NCI-H2107 treated with DMSO at 0.1 percent for 48 hours (cell line): ENCODE measurements around the gene ZNF391.
"Not testable (repeated sequence)": the region's sequence is repeated elsewhere in the genome, so short reads cannot be mapped to it uniquely, and the experiment has no call there.

Experiments used
- DNase-seq: peaks from one replicate; lab custom pipeline; 2025; ENCODE audit not compliant: unreplicated experiment; lab: John Stamatoyannopoulos, UW

Gene ZNF391

GRCh38 chr6:27388293-27389197 is at the start of gene ZNF391:
TSS of gene ZNF391 (plus strand) at chr6:27388759. CDS start at chr6:27400371, 11,612 bp downstream.
- DNase-seq: peak; percentile 1

GRCh38 chr6:27352850-27353249 is 35.7 kb upstream of the ZNF391 start:
- DNase-seq: no peak

- DNase-seq: no peak
Observed at GRCh38 chr6:27358786-27359185, 29.8 kb upstream of the ZNF391 start.

DNA sequence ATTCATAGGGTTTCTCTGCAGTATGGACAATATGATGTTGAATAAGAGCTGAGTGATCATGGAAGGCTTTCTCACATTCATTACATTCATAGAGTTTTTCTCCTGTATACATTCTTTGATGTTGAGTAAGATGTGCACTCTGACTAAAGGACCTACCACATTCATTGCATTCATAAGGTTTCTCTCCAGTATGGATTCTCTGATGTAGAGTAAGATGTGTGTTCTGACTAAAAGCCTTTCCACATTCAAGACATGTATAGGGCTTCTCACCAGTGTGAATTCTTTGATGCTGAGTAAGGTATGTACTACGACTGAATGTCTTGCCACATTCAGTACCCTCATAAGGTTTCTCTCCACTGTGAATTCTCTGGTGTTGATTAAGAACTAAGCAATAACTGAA is 29.3 kb upstream of the ZNF391 start:
- no peak for DNase-seq

- DNase-seq: no peak
Observed at GRCh38 chr6:27368202-27368601, 20.4 kb upstream of the ZNF391 start.

- no peak for DNase-seq
Observed at GRCh38 chr6:27370391-27370790, 18.2 kb upstream of the ZNF391 start.

- peak; percentile 17 for DNase-seq
Observed at GRCh38 chr6:27374824-27375612, 13.5 kb upstream of the ZNF391 start.

DNA sequence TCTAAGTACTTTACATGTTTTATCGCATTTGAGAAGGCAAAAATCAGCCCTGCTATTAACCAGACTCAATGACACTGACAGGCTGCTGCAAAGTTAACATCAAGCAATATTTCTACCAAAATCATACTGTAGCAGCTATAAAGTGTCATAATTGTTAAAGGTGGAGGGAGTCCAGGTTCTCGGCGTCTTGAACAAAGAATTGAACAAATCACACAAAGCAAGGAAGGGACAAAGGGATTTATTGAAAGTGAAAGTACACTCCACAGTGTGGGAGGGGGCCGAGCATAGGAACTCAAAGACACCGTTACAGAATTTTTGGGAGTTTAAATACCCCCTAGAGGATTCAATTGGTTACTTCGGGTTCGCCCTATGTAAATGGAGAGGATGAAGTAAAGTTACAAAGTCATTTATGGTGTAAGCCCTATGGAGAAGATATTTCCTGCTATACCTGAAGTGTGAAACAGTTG is 12.9 kb upstream of the ZNF391 start:
- no peak for DNase-seq

DNA sequence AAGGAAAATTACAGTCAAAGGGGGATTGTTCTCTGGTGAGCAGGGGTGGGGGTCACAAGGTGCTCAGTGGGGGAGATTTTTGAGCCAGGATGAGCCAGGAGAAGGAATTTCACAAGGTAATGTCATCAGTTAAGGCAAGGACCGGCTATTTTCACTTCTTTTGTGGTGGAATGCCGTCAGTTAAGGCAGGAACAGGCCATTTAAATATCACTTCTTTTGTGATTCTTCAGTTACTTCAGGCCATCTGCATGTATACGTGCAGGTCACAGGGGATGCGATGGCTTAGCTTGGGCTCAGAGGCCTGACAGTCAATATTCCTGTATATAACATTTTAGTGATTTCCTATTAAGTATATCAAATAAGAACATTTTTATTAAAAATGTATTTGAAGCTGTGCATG is 10.2 kb upstream of the ZNF391 start:
- DNase-seq: not testable (repeated sequence)

DNA sequence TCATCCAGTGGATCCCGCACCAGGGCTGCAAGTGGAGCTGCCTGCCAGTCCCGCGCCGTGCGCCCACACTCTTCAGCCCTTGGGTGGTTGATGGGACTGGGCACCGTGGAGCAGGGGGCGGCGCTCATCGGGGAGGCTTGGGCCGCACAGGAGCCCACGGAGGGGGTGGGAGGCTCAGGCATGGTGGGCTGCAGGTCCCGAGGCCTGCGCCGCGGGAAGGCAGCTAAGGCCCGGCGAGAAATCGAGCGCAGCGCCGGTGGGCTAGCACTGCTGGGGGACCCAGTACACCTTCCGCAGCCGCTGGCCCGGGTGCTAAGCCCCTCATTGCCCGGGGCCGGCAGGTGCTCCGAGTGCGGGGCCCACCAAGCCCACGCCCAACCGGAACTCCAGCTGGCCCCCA is 7.6 kb upstream of the ZNF391 start:
- DNase-seq: not testable (repeated sequence)

DNA sequence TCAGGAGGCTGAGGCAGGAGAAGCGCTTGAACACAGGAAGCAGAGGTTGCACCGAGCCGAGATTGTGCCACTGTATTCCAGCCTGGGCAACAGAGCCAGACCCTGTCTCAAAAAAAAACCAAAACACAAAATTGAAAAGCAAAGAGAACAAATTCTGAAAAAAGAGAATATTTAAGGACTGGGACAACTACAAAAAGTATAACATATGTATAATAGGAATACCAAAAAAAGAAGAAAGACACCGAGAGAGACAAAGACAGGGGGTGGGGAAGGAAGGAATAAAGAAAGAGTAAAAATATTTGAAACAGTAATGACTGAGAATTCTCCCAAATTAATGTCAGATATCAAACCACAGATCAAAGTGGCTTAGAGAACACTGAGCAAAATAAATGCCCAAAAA is 5.5 kb upstream of the ZNF391 start:
- DNase-seq: no peak

DNA sequence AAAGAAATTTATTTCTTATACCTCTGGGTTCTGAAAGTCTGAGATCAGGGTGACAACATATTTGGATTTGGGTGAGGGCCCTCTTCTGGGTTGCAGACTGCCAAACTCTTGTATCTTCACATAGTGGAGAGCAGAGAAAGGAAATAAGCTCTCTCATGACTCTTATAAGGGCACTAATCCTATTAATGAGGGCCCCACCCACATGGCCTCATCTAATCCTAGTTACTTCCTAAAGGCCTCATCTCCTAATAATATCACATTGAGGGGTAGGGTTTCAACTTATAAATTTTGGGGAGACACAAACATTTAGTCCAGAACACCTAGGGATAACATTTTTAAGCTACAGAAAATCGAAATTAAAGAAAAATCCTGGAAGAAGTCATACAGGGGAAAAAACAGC is 5.1 kb upstream of the ZNF391 start:
- DNase-seq: no peak

DNA sequence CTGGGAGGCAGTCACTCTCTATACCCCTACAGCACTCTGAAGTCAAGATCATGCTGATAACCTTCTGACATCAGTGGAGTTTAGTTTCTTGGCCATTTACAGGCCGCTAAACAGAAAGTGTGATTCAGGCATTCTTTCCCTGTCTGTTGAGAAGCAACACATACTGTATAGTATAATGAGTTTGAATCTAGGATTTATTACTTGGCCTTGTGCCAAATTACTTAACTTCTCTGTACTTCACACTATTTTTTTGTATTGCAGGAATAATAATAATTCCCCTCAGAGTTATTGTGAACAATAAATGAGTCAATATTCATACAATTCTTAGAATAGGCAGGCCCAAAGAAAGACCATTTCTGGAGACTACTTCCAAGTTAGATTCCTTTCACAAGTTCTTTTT is 4.1 kb downstream of the ZNF391 start:
- DNase-seq: no peak

GRCh38 chr6:27394073-27394472 is 5.5 kb downstream of the ZNF391 start:
- DNase-seq: no peak

GRCh38 chr6:27400877-27401642 is 12.5 kb downstream of the ZNF391 start:
- no peak for DNase-seq

GRCh38 chr6:27406085-27406484 is 17.5 kb downstream of the ZNF391 start:
- no peak for DNase-seq

DNA sequence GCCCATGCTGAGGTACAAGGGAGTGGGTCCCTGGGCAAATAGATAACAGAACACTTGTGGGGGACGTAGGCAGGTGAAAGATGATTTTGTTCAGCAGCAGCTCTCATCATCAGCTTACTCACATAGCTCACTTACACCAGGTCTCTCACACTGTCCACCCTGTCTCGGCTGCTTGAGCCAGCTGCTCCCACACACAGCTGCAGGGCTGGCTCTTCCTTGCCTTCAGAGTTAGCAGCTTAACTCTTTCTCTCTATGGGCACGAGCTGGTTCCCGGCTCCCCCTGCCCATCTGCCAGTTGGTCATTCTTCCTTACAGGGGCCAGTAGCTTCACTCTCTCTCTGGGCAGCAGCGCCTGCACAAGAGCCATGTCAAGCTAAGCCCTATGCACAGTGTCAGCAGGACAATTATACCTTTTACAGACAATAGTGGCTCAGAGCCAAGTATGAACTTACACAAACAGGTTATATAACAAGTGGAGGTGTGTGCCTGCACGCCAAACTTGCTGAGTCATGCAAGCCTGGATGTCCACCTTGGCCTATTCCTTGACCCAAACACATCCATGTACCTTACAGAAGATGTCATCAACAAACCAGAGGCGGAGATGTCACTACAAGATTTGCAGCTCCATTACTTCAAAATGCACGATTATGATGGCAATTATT is 18.7 kb downstream of the ZNF391 start:
- no peak for DNase-seq

GRCh38 chr6:27414300-27414699 is 25.7 kb downstream of the ZNF391 start:
- no peak for DNase-seq

GRCh38 chr6:27414996-27415395 is 26.4 kb downstream of the ZNF391 start:
- DNase-seq: no peak

DNA sequence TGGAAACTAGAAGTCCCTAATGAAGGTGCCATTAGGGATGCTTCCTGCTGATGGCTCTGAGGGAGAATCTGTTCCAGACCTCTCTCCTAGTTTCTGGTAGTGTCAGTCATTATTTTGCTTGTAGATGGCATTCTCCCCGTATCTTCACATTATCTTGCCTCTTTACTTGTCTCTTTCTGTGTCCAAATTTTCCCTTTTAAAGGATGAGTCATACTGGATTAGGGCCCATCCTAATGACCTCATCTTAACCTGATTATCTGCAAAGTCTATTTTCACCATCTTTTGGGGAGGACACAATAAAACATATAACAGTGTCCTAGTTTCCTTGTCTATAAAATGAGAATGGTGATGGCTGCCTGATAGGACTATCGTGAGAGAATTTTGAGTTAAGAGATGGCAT is 27.3 kb downstream of the ZNF391 start:
- no peak for DNase-seq

DNA sequence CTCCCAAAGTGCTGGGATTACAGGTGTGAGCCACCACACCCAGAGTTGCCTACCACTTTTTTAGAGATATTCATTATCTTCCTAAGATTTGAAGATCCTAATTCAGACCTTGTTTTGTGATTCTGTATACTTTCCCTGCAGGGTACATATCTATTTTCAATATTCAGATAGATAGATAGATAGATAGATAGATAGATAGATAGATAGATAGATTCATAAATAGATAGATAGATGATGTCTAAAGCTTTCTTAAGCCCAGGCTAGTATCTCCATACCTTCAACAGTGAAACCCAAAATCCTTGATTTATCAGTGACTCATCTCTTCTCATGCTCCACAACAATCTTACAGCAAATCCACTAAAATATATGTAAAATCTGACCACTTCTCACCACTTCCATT is 30.8 kb downstream of the ZNF391 start:
- no peak for DNase-seq
